GM23248 (cell line): Measurements from ENCODE around the gene RMDN3. TPM values are rescaled to one million over a fixed set of nuclear protein-coding genes. Genes with fewer than 3 reads are reported as not detected.

Source experiments
- DNase-seq: peaks from one replicate; pipeline ENCODE4 v3.0.0-alpha.2; 2015
- H2AFZ ChIP-seq: fragments of 200-600 bp; sonication (generic); 2 replicates; pipeline ENCODE4 v1.6.1; 2016; ENCODE audit warnings: antibody characterized with exemption
- H3F3A ChIP-seq: fragments of 200-600 bp; sonication (generic); 2 replicates; pipeline ENCODE4 v1.6.1; 2016; ENCODE audit warnings: mild to moderate bottlenecking, antibody characterized with exemption, mixed run types; ENCODE audit not compliant: insufficient read depth
- H3K27ac ChIP-seq: fragments of 200-600 bp; sonication (generic); 2 replicates; pipeline ENCODE4 v1.5.1; 2016; ENCODE audit warnings: mild to moderate bottlenecking
- H3K27me3 ChIP-seq: fragments of 200-600 bp; sonication (generic); replicated peaks from 2 replicates; pipeline ENCODE4 v1.6.1; 2016; ENCODE audit warnings: mild to moderate bottlenecking; ENCODE audit not compliant: insufficient read depth
- H3K36me3 ChIP-seq: fragments of 200-600 bp; sonication (generic); 2 replicates; pipeline ENCODE4 v1.6.1; 2016; ENCODE audit warnings: low read depth, mild to moderate bottlenecking
- H3K4me1 ChIP-seq: fragments of 200-600 bp; sonication (generic); 2 replicates; pipeline ENCODE4 v1.6.1; 2016; ENCODE audit warnings: mild to moderate bottlenecking; ENCODE audit not compliant: insufficient read depth
- H3K4me2 ChIP-seq: fragments of 200-600 bp; sonication (generic); one replicate; pipeline ENCODE4 v1.6.1; 2016; ENCODE audit warnings: mild to moderate bottlenecking; ENCODE audit not compliant: unreplicated experiment
- H3K4me3 ChIP-seq: fragments of 200-600 bp; sonication (generic); 2 replicates; pipeline ENCODE4 v1.5.1; 2016; ENCODE audit warnings: mild to moderate bottlenecking
- H3K79me2 ChIP-seq: fragments of 200-600 bp; sonication (generic); 2 replicates; pipeline ENCODE4 v1.6.1; 2016; ENCODE audit warnings: mild to moderate bottlenecking; ENCODE audit not compliant: insufficient read depth
- H3K9ac ChIP-seq: fragments of 200-600 bp; sonication (generic); 2 replicates; pipeline ENCODE4 v1.6.1; 2016; ENCODE audit warnings: mild to moderate bottlenecking
- H3K9me2 ChIP-seq: fragments of 200-600 bp; sonication (generic); 2 replicates; pipeline ENCODE4 v1.6.1; 2016; ENCODE audit warnings: mixed run types, mild to moderate bottlenecking, moderate library complexity; ENCODE audit not compliant: insufficient read depth
- H3K9me3 ChIP-seq: fragments of 200-600 bp; sonication (generic); one replicate; pipeline ENCODE4 v1.6.1; 2017; ENCODE audit warnings: low read depth
- H4K20me1 ChIP-seq: fragments of 200-600 bp; sonication (generic); 2 replicates; pipeline ENCODE4 v1.6.0; 2016; ENCODE audit not compliant: insufficient read depth
- EZH2 ChIP-seq: fragments of 200-600 bp; sonication (generic); IDR thresholded peaks from 2 replicates; pipeline ENCODE4 v1.6.1; 2018; ENCODE audit warnings: antibody characterized with exemption, mild to moderate bottlenecking; ENCODE audit not compliant: insufficient read depth, poor library complexity, severe bottlenecking
- EZH2phosphoT487 ChIP-seq: fragments of 200-600 bp; sonication (generic); IDR thresholded peaks from 2 replicates; pipeline ENCODE4 v1.6.1; 2018; ENCODE audit warnings: antibody characterized with exemption, moderate library complexity, mild to moderate bottlenecking, low read depth; ENCODE audit not compliant: insufficient read depth
- WGBS, 2 experiments: methylation state at CpG; one replicate each; pipeline ENCODE4 v1.1.6; 2015 to 2017; ENCODE audit warnings: low lambda C conversion rate in 2 of 2, low coverage in 1 of 2; ENCODE audit errors: missing lambda C conversion rate in 2 of 2; 5-methylcytosine and 5-hydroxymethylcytosine counted together
- in situ Hi-C: fragments of 300-500 bp; cut with MboI; formaldehyde crosslinking; loops from 2 replicates; pipeline ENCODE4 v1.15.0; 2020
- polyA plus RNA-seq: library from polyadenylated mRNA; unstranded; fragments of >200 nt; fragmentation: Nextera tagmentation; extraction: Ambion mirVana; gene quantifications from 2 replicates; pipeline ENCODE4 v1.2.1, GENCODE V29; 2016
- total RNA-seq: library from RNA; depleted of rRNA; stranded (reverse); fragments of >200 nt; shearing (Covaris generic); gene quantifications from 2 replicates; pipeline ENCODE4 v1.2.3, GENCODE V29; 2014; rRNA removed

Gene RMDN3
- total RNA-seq (25.9 and 30.0 TPM in 2 replicates), polyA plus RNA-seq (41.4 TPM in 2 replicates)

- H3K36me3 ChIP-seq, result peaks cover 11% of the 10 kb centered on the region; the same call in 1 of the 2 replicates
- WGBS, 2 experiments, result 2 to 4% methylated on average over 52 to 66 of the region's 66 CpGs
- H3K9me3 ChIP-seq, result no peaks in the 10 kb centered on the region
- peak within 1 kb of the TSS; percentile 88 for H3K9ac ChIP-seq
- TF ChIP-seq EZH2phosphoT487 (no peak), EZH2 (no peak)
- peaks cover 39% of the 10 kb centered on the region for H3K79me2 ChIP-seq
- DNase-seq, result peak; percentile 98
- no peaks in the 10 kb centered on the region for H4K20me1 ChIP-seq
- H3K9me2 ChIP-seq, result no peaks in the 10 kb centered on the region
- H3F3A ChIP-seq, result no peaks in the 10 kb centered on the region
- H3K27me3 ChIP-seq, result no peaks in the 10 kb centered on the region
- no peaks in the 10 kb centered on the region; the same call in 1 of the 2 replicates for H3K4me1 ChIP-seq
- peak within 1 kb of the TSS; percentile 41 for H3K27ac ChIP-seq
- in situ Hi-C loops, result no loop called here
- peak within 1 kb of the TSS; percentile 96 for H2AFZ ChIP-seq
- peak within 1 kb of the TSS; percentile 94 for H3K4me2 ChIP-seq
- H3K4me3 ChIP-seq, result peak within 1 kb of the TSS; percentile 99
Observed at GRCh38 chr15:40754883-40755811, at the start of gene RMDN3. Gene RMDN3, minus strand, starts transcription at chr15:40755254. Its CDS starts 471 bp downstream, at chr15:40754783.

GRCh38 chr15:40803688-40804087 lies 48.6 kb upstream of the RMDN3 start:
- Histone ChIP-seq H3K27ac (no peak overlapping the region), H3F3A (no peaks in the 10 kb centered on the region), H3K9me2 (no peaks in the 10 kb centered on the region), H3K9ac (no peak overlapping the region), H3K27me3 (no peaks in the 10 kb centered on the region), H3K9me3 (no peaks in the 10 kb centered on the region), H3K79me2 (peaks cover 86% of the 10 kb centered on the region), H2AFZ (no peak overlapping the region), H3K4me1 (peaks cover 5% of the 10 kb centered on the region), H4K20me1 (peaks cover 4% of the 10 kb centered on the region; the same call in 1 of the 2 replicates), H3K4me2 (no peak overlapping the region), H3K36me3 (no peaks in the 10 kb centered on the region), H3K4me3 (no peak overlapping the region)
- in situ Hi-C loops, result no loop called here
- TF ChIP-seq EZH2 (no peak), EZH2phosphoT487 (no peak)
- 71 to 78% methylated on average over 1 of the region's 1 CpG for WGBS, 2 experiments
- DNase-seq, result no peak

- in situ Hi-C loops, result no loop called here
Observed at GRCh38 chr15:40803076-40803475, 48.0 kb upstream of the RMDN3 start.

GRCh38 chr15:40799523-40799922 lies 44.5 kb upstream of the RMDN3 start:
- TF ChIP-seq EZH2 (no peak), EZH2phosphoT487 (no peak)
- Histone ChIP-seq H3K4me2 (no peak overlapping the region), H4K20me1 (peaks cover 4% of the 10 kb centered on the region; the same call in 1 of the 2 replicates), H3K79me2 (peaks cover 95% of the 10 kb centered on the region), H3K9ac (no peak overlapping the region), H3K9me2 (no peaks in the 10 kb centered on the region), H3K36me3 (no peaks in the 10 kb centered on the region), H3K9me3 (no peaks in the 10 kb centered on the region), H2AFZ (no peak overlapping the region), H3K27ac (no peak overlapping the region), H3K27me3 (no peaks in the 10 kb centered on the region), H3F3A (no peaks in the 10 kb centered on the region), H3K4me3 (no peak overlapping the region), H3K4me1 (no peaks in the 10 kb centered on the region)
- WGBS, 2 experiments, result 81 to 83% methylated on average over 3 of the region's 3 CpGs
- no peak for DNase-seq
- in situ Hi-C loops, result no loop called here

More at GRCh38 chr15:40803076-40803475, 48.0 kb upstream of the RMDN3 start:
- no peak overlapping the region for H3K4me3 ChIP-seq
- 93 to 100% methylated on average over 2 of the region's 2 CpGs for WGBS, 2 experiments
- H3K9me2 ChIP-seq, result no peaks in the 10 kb centered on the region
- H3K4me1 ChIP-seq, result peaks cover 5% of the 10 kb centered on the region
- no peak overlapping the region for H2AFZ ChIP-seq
- TF ChIP-seq EZH2 (no peak), EZH2phosphoT487 (no peak)
- DNase-seq, result no peak
- peaks cover 91% of the 10 kb centered on the region for H3K79me2 ChIP-seq
- H3K27ac ChIP-seq, result no peak overlapping the region
- H3K27me3 ChIP-seq, result no peaks in the 10 kb centered on the region
- H3K9me3 ChIP-seq, result no peaks in the 10 kb centered on the region
- H3K36me3 ChIP-seq, result no peaks in the 10 kb centered on the region
- H4K20me1 ChIP-seq, result peaks cover 4% of the 10 kb centered on the region; the same call in 1 of the 2 replicates
- H3F3A ChIP-seq, result no peaks in the 10 kb centered on the region
- H3K4me2 ChIP-seq, result no peak overlapping the region
- H3K9ac ChIP-seq, result no peak overlapping the region
